C4-2B (cell line): ENCODE measurements around the gene IL16.

Experiments
- H3K27ac ChIP-seq: fragments of 450-650 bp; 2 replicates; pipeline ENCODE4 v1.5.1; 2017
- ZFX ChIP-seq: fragments of 450-650 bp; IDR thresholded peaks from 2 replicates; pipeline ENCODE4 v1.6.1; 2017
- TF ChIP-seq, protein P1 (sequence below): fragments of 450-650 bp; conservative IDR thresholded peaks from 2 replicates; pipeline ENCODE4 v1.5.1; 2017; ENCODE audit warnings: mild to moderate bottlenecking

The IL16 gene

GRCh38 chr15:81309647-81310450 lies 113.2 kb downstream of the IL16 start:
- TF ChIP-seq, protein P1, sequence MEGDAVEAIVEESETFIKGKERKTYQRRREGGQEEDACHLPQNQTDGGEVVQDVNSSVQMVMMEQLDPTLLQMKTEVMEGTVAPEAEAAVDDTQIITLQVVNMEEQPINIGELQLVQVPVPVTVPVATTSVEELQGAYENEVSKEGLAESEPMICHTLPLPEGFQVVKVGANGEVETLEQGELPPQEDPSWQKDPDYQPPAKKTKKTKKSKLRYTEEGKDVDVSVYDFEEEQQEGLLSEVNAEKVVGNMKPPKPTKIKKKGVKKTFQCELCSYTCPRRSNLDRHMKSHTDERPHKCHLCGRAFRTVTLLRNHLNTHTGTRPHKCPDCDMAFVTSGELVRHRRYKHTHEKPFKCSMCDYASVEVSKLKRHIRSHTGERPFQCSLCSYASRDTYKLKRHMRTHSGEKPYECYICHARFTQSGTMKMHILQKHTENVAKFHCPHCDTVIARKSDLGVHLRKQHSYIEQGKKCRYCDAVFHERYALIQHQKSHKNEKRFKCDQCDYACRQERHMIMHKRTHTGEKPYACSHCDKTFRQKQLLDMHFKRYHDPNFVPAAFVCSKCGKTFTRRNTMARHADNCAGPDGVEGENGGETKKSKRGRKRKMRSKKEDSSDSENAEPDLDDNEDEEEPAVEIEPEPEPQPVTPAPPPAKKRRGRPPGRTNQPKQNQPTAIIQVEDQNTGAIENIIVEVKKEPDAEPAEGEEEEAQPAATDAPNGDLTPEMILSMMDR = no peak
- no peak for TF ChIP-seq ZFX
- no peak overlapping the region for H3K27ac ChIP-seq

DNA sequence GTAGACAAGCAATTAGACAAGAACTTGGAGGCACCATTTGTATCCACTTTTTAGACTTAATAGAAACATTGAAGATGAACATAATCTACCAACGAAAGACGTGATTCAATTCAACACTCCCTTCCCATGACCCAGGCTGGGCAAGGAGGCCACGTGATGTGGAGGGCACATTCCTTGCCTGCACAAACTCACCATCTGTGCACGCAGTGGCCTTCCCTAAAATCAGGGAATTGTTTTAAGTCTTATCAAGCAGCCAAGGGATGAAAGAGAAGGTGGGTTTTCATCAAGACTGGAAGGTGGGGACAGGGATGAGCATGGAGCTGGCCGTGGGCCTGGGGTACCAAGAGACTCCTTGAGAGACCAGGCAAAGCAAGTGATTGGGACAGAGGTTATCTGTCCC lies 113.8 kb downstream of the IL16 start:
- TF ChIP-seq, protein P1 = no peak
- no peak for TF ChIP-seq ZFX
- H3K27ac ChIP-seq = no peak overlapping the region

- no peak overlapping the region for H3K27ac ChIP-seq
- TF ChIP-seq ZFX = no peak
- TF ChIP-seq, protein P1 = no peak
Observed at GRCh38 chr15:81311752-81312464, 115.2 kb downstream of the IL16 start.

GRCh38 chr15:81312790-81313543 lies 116.3 kb downstream of the IL16 start:
- no peak overlapping the region for H3K27ac ChIP-seq
- TF ChIP-seq ZFX = no peak
- TF ChIP-seq, protein P1 = no peak

GRCh38 chr15:81313686-81314085 lies 117.0 kb downstream of the IL16 start:
- H3K27ac ChIP-seq = no peak overlapping the region
- TF ChIP-seq ZFX = no peak
- TF ChIP-seq, protein P1 = no peak

GRCh38 chr15:81314378-81314777 lies 117.7 kb downstream of the IL16 start:
- no peak for TF ChIP-seq ZFX
- TF ChIP-seq, protein P1 = no peak

More at GRCh38 chr15:81314378-81314777, 117.7 kb downstream of the IL16 start:
- no peak overlapping the region for H3K27ac ChIP-seq
